ENCODE measurements around the gene ROMO1.

- TF ChIP-seq CTCF (IDR thresholded peaks at IDR 0.05) (no peak), POLR2AphosphoS5 (IDR thresholded peaks at IDR 0.05) (no peak)
Observed at GRCh38 chr20:35735826-35736470, 36.7 kb downstream of the ROMO1 start.

Data from suprapubic skin (tissue), 3 donors.